NCI-H2107 (cell line): Measurements from ENCODE around the gene KCNMA1.

Experiments
- DNase-seq: peaks from one replicate; lab custom pipeline; 2025; lab: John Stamatoyannopoulos, UW

The KCNMA1 gene

GRCh38 chr10:77328272-77328816 lies 309.3 kb downstream of the KCNMA1 start:
- DNase-seq = no peak

GRCh38 chr10:77325233-77325537 lies 312.4 kb downstream of the KCNMA1 start:
- peak; percentile 42 for DNase-seq

- no peak for DNase-seq
These were observed 315.8 kb downstream of the KCNMA1 start for GRCh38 chr10:77321838-77322237.

DNA sequence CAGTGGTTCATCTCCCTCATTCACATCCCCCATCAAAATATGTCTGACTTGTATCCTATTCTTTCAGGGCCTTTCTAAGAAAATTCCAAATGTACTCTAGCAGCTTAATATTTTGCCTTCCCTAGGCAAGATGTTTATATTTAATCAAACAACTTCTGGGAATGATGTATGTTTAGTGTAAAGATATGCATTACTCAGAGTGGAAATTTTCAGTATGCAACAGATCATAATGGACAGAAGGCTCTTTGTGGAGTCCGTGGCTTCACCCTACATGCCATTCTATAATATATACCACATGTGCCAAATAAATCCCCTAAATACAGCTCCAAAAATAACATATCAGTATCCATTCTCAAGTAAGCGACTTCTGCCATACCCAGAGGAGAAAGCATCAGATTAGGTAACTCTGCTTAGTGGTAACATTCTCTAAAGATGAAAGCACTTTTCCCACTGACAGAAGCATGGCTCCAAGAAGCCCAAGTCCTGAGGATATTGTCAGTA lies 316.6 kb downstream of the KCNMA1 start:
- DNase-seq = no peak

GRCh38 chr10:77319557-77319956 lies 318.1 kb downstream of the KCNMA1 start:
- no peak for DNase-seq

GRCh38 chr10:77318739-77319138 lies 318.9 kb downstream of the KCNMA1 start:
- no peak for DNase-seq

DNA sequence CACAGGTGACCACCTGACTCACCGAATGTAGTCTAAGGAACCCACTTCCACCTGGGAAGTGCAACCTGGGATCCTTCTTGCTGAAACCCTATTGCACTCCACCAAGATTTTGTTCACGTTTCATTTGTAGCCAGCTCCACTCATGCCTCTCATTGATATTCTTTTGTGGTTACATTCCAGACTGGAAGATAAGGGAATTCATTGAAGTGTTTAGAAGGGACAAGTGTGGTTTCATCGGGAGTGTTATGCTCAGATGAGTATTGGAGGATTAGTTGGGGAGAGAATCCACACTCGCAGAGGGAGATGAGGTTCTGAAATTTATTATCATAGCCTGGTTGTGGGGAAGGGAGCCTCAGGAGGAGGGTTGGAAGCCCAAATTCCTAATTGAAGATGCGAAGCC lies 320.4 kb downstream of the KCNMA1 start:
- DNase-seq = no peak

DNA sequence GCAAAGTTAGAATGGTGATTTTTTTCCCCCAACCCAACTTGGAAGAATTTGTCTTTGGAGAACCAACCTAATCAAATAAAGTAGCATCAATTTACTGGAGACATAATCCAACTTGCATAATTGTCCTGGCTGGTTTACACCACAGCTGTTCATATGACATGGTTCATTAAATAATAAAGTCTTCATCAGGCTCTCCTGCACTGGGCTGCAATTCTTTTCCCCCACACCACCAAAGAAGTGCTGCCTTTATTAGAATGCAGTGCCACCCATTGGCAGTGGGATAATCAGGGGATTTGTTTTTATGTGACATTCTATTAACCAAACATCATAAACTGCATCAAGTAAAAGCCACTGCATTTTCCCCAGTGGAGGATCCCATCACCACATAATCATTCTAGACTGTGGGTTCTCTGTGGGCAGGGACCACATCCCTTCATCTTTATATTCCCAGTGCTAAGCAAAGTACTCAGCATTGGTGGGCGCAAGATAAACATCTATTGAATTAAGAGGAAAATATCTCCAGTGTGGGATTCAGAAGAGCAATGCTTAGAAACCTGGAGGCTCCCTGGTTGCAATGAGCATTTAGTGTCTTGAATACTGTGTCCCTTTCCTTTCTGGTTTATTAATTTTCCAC lies 322.0 kb downstream of the KCNMA1 start:
- no peak for DNase-seq

- DNase-seq = no peak
These were observed 324.4 kb downstream of the KCNMA1 start for GRCh38 chr10:77313066-77313750.

GRCh38 chr10:77311186-77311585 lies 326.4 kb downstream of the KCNMA1 start:
- no peak for DNase-seq

DNA sequence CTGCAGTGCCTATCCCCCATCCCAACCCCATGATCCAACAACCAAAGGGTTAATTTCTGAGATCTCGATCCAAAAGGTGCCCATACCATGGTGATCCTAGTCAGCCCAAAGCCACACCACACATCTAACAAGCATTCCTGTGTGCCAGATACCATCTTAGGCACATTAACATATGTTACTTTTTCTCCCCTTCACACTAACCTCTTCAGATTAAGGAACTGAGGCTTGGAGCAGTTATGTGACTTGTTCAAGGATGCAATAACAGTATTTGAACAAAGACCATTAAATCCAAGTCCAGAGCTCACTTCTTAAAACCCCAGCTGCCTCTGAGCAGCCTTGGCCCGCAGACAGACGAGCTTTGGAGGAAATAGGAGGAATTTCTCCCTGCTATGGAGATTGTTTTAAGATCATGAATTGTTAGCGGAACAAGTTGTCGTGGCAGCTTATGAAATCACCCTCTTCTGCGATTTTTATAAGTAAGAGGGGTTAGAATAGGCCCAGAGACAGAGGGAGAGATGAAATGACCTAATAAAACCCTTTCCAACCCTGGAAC lies 327.2 kb downstream of the KCNMA1 start:
- no peak for DNase-seq

DNA sequence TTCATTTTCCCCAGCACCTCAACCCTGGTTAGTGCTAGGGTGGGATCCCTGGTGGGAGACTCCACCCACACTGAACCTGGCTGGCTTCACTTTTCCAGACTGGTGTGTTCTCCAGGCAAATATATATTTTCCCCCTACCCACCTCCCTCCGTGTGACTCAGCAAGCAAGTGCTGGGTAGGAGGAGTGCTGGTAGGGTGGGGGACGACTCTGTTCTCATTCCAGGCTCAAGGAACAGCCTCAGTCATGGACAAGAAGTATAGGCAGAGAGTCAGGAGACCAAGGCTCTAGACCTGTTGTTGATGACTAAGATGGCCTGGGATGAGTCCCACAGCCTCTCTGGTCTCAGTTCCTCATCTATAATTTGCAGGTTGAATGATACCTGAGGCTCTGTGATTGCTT lies 328.1 kb downstream of the KCNMA1 start:
- DNase-seq = no peak

DNA sequence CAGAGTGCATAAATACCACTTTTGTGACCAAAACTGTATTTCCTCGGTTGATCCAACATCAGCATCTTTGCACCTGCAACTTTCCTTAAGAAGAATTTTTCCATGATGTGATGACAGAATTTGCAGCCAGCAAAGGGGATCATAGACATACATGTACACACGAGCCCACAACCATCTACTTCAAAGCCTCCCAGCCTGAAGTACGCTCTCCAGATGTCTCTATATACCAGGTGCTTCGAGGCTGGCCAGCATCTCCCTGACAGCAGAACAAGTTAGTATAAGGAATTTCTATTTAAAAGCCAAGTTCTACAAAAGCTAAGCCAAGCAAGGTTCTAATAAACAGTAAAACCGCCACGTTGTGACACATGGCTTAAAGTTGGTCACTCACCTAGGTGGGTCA lies 328.5 kb downstream of the KCNMA1 start:
- no peak for DNase-seq

DNA sequence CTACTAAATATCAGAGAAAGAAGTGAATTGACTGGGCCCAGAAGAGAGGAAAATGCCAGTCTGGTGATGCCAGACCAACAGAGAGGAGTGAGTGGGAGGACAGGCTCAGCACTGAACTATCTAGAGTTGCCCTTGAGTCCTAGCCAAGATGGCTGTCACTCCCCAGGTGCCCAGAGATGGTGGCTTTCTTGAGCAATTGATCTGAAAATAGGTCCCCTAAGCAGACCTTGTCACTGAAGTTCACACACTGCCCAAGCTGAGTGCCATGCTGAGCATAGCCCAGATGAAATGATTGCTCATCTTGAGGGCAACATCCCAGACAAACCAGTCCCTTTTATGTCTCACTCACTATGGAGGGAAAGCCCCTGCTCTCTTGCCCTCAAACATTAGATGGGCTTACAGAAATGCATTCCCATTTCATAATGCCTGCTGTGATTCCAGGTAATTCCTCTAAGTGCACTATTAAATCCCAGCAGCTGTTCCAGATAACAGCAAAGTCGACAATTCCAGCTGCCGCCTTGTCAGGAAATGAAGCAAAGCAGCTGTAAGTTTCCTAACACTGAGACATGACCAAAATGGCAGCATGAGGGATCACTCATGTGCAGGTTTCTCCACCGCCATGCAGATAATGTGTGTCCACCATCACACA lies 329.4 kb downstream of the KCNMA1 start:
- no peak for DNase-seq

GRCh38 chr10:77306666-77307065 lies 330.9 kb downstream of the KCNMA1 start:
- DNase-seq = no peak

DNA sequence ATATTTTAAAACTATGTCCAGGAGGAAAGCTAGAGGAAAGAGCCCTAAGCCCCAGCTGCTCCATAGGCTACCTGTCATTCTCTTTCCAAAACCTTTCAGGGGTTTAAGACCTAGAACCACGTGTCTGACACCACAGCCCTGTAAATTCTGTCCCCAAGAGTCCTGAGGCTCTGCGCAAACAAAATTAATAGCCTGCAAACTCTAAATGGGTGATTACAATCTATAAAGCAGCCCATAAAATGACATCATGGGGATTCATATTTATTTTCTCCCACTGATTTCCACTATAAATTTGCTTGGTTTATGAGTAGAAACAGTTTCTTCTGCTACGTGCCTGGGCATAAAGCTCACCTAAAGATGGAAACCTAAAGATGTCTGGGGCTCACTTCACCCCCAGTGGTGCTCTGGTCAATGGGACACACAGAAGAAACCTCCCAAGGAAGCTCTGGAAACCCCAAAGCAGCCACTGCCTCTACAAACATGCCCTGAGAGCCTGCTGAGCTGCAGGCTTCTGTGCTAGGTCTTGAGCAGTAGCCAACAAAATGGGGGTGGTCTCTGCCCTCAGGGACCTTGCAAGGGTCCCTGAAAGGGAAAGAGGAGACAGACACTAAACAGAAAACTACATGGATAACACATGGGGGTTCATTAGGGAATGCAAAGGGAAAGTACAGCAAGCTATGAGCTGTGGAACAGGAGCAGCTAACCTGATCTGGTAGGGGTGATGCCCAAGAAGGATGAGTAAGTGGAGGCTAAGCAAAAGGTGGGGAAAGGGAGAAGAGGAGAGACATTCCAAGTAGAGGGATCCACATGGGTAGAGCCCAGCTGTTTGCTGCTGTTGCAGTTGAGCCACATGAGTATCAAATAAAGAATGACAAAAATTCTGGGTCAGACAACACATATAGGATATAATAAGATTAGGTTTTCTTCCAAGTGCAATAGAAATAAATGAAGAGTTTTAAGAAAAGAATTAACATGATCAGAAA lies 331.7 kb downstream of the KCNMA1 start:
- no peak for DNase-seq

DNA sequence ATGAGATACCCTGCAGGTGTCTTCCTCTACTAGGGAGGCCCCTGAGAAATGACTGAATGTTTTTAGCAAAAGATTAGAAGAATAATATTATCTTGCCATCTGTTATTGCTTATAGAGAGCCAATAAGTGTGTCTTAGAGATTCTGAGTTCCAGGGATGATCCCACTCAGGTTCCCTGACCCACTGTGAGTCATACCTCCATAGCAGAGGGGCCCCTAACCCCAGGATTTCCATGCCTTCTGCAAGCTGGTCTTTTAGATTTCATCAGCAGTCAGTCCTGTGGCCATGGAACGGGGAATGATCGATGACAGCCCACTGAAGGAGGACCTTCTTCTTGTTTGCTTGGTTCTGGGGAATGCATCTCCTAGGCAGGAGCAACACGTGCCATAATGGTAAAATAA lies 333.4 kb downstream of the KCNMA1 start:
- DNase-seq = no peak

DNA sequence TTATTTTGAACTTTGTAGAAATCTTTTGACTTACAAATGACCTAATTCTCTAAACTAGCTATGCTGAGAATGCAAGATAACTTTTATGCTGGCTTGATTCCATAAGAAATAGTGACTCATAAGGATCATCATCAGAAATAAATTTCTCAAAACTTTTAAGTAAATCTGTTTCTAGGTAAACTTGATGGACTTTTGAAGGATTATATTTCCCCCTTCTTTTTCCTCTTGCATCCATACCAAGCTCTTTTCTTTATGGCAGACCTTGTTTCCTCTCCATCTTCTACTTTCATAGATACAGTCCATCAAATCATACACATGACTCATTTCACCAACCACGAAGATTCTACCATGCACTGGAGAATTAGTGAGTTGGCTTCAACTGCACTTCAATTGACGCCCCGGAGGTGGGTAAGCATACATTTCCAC lies 336.3 kb downstream of the KCNMA1 start:
- DNase-seq = no peak

DNA sequence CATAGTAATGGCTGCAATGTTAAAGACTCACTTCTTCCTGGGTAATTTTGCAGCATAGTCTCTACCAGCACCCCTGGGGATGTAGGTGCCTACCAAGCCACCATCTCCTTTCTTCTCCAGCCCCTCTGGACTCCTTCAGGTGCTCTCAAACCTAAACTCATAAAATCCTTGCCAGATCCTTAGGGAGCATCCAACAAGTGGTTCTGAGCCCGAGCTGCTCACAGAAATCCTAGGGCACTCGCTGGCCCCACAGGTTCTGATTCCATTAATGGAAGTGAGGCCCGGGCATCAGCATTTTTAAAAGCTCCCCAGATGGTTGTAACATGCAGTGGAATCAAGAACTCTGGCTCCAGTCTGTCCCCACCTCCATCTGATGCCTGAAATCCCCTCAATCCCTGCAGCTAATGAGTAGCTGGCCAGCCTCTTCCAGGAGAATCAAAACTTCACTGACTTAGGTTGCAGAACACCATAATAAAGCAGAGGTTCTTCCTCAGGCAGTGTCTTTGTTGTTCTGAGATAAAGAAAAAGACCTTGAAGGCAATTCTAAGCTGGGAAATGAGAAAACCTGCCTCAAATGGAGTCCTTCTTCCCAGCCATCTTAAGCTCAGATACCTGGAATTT lies 336.8 kb downstream of the KCNMA1 start:
- no peak for DNase-seq

DNA sequence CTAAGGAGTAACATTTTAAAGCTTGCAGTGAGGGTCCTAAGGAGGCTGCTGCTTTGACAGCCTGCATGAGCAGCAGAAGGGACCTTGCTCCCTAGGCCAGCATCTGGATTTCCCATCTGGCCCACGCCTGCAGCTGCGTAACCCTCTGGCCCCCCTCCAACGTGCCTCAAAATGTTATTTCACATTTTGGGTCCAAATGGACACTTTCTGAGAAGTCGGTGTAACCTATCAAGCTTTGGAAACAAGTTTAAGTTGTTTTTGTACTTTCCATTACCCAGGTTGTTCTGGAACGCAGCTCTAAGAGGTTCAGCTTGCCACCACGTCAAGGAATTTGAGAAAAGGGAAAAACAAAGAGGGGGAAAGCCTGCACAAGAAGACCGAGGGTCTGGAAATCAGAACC lies 338.3 kb downstream of the KCNMA1 start:
- no peak for DNase-seq

GRCh38 chr10:77297393-77297739 lies 340.2 kb downstream of the KCNMA1 start:
- DNase-seq = no peak
